CD4-positive, CD25-positive, alpha-beta regulatory T cell (primary cell): ENCODE results near the gene SETBP1. TPM values are rescaled to one million over a fixed set of nuclear protein-coding genes. Genes with fewer than 3 reads are reported as not detected.

Source experiments
- ATAC-seq, 2 donors: fragments of 150-1000 bp; cut with Tn5 transposase; one replicate each; pipeline ENCODE4 v1.10.0; 2021; ENCODE audit warnings: low read depth in 2 of 2, moderate number of reproducible peaks in 2 of 2, moderate library complexity in 1 of 2
- DNase-seq, 3 donors: peaks; one replicate each; pipeline versions ENCODE4 v3.0.0 to v3.0.0-alpha.2; 2012 to 2022; ENCODE audit warnings: mixed read lengths in 1 of 3
- H3K27ac ChIP-seq: one replicate; pipeline ENCODE4 v1.7.0; 2013; ENCODE audit warnings: mild to moderate bottlenecking, low read length; ENCODE audit not compliant: insufficient read depth, poor library complexity, severe bottlenecking
- H3K27me3 ChIP-seq: one replicate; pipeline ENCODE4 v1.7.0; 2013; ENCODE audit warnings: low read length; ENCODE audit not compliant: control insufficient read depth, insufficient read depth
- H3K36me3 ChIP-seq: one replicate; pipeline ENCODE4 v1.7.0; 2013; ENCODE audit warnings: mild to moderate bottlenecking, low read length, moderate library complexity; ENCODE audit not compliant: control insufficient read depth, insufficient read depth
- H3K4me1 ChIP-seq: 2 replicates; pipeline ENCODE4 v1.7.0; 2013; ENCODE audit warnings: mild to moderate bottlenecking, low read length; ENCODE audit not compliant: insufficient read depth, control insufficient read depth, poor library complexity, severe bottlenecking
- H3K4me3 ChIP-seq: one replicate; pipeline ENCODE4 v1.7.0; 2013; ENCODE audit warnings: low read depth, mild to moderate bottlenecking, low read length, moderate library complexity
- H3K9me3 ChIP-seq, 2 experiments: 1 replicate in 1 of 2; 2 replicates in 1 of 2; pipeline ENCODE4 v1.7.0; 2013; ENCODE audit warnings: low read length in 2 of 2, mild to moderate bottlenecking in 1 of 2, moderate library complexity in 1 of 2; ENCODE audit not compliant: control insufficient read depth in 2 of 2
- H3K27ac Mint-ChIP-seq, 3 donors: one replicate each; pipeline ENCODE4 v1.8.0; 2020 to 2022; ENCODE audit warnings: mild to moderate bottlenecking in 3 of 3, mixed read lengths in 3 of 3, moderate library complexity in 2 of 3
- H3K27me3 Mint-ChIP-seq: one replicate; pipeline ENCODE4 v1.8.0; 2022; ENCODE audit warnings: mild to moderate bottlenecking, mixed read lengths
- H3K36me3 Mint-ChIP-seq: one replicate; pipeline ENCODE4 v1.8.0; 2020; ENCODE audit warnings: mixed read lengths
- H3K4me1 Mint-ChIP-seq, 4 donors: one replicate each; pipeline ENCODE4 v1.8.0; 2020 to 2022; ENCODE audit warnings: mixed read lengths in 4 of 4, mild to moderate bottlenecking in 1 of 4
- H3K4me3 Mint-ChIP-seq, 4 donors: one replicate each; pipeline ENCODE4 v1.8.0; 2020 to 2022; ENCODE audit warnings: mild to moderate bottlenecking in 4 of 4, mixed read lengths in 4 of 4, moderate library complexity in 3 of 4
- H3K9me3 Mint-ChIP-seq, 7 donors: one replicate each; pipeline ENCODE4 v1.8.0; 2020 to 2022; ENCODE audit warnings: mixed read lengths in 7 of 7, mild to moderate bottlenecking in 3 of 7, moderate library complexity in 2 of 7
- polyA plus RNA-seq, 4 donors: library from polyadenylated mRNA; unstranded; fragments of 300-500 nt; fragmentation: Illumina TruSeq; gene quantifications; one replicate each; pipeline ENCODE4 v1.2.3, GENCODE V29; 2021
- total RNA-seq: library from RNA; stranded (reverse); gene quantifications from one replicate; pipeline ENCODE4 v1.2.3, GENCODE V29; 2022

The SETBP1 gene
- total and polyA plus RNA-seq, 5 donors from 2014 or later = 0.32 to 1.6 (median 0.38) TPM; not detected in 2

DNA sequence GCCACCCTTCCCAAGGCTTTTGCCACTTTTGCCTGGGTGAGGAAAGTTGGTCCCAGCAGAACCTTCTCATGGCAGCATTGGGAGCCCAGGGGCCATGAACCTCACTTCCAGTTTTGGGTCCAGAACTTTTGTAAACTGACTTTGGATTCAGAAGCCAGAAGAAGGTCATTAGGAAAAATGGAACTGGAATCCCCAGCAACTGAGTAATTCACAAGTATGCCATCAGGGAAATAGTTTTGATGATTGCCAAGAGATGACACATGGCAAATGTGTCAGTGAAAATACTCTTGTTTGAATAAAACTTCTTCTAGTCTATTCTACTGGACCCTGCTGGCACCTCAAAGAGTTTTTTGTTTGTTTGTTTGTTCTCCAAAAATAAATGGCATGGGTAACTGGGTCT is 203.7 kb downstream of the SETBP1 start:
- Histone ChIP-seq H3K4me1 (no peaks in the 10 kb centered on the region), H3K27me3 (no peaks in the 10 kb centered on the region), H3K27ac (no peak overlapping the region), H3K9me3 (no peaks in the 10 kb centered on the region), H3K4me3 (no peak overlapping the region), H3K36me3 (no peaks in the 10 kb centered on the region)
- no peak for DNase-seq
- Mint-ChIP-seq H3K27ac (no peak overlapping the region), H3K4me1 (peaks cover 0 to 6% (median 1%) of the 10 kb centered on the region in 4 donors), H3K4me3 (no peak overlapping the region), H3K27me3 (no peaks in the 10 kb centered on the region), H3K36me3 (no peaks in the 10 kb centered on the region), H3K9me3 (peaks cover 0 to 1% (median 0%) of the 10 kb centered on the region in 7 donors)
- no peak for ATAC-seq

GRCh38 chr18:44885507-44885906 is 204.8 kb downstream of the SETBP1 start:
- ATAC-seq = no peak
- no peaks in the 10 kb centered on the region for H3K36me3 Mint-ChIP-seq

DNA sequence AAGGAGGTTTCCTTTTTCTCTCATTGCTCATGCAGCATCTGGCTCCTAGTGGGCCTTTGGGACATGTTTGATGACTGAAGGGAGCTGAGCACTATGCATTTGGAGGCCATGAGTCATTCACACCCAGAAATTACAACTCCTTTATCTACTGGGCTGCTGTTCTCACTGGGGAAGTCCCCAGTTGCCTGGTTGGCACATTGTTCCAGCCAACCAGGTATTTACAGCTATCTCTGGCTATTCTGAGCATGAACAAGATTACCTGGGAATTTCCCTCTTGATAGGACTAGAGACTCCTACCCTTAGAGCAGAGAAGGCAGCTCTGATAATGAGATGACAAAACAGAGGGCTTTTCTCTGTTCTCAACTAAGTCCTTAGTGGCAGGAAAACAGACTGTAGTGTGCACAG is 206.5 kb downstream of the SETBP1 start:
- peak overlapping the region in 1 of 3 donors; percentile 31 for H3K27ac Mint-ChIP-seq
- Histone ChIP-seq H3K27me3 (no peaks in the 10 kb centered on the region), H3K27ac (no peak overlapping the region), H3K4me3 (no peak overlapping the region), H3K9me3 (no peaks in the 10 kb centered on the region), H3K36me3 (no peaks in the 10 kb centered on the region), H3K4me1 (no peaks in the 10 kb centered on the region)
- ATAC-seq (peak; percentile 70), DNase-seq (peak in 1 of 3 donors; percentile 1)
- H3K4me3 Mint-ChIP-seq = no peak overlapping the region
- no peaks in the 10 kb centered on the region for H3K27me3 Mint-ChIP-seq
- H3K4me1 Mint-ChIP-seq = peaks cover 0 to 6% (median 1%) of the 10 kb centered on the region in 4 donors
- H3K36me3 Mint-ChIP-seq = no peaks in the 10 kb centered on the region
- H3K9me3 Mint-ChIP-seq = peaks cover 0 to 3% (median 0%) of the 10 kb centered on the region in 7 donors

More at GRCh38 chr18:44885507-44885906, 204.8 kb downstream of the SETBP1 start:
- Histone ChIP-seq H3K9me3 (no peaks in the 10 kb centered on the region), H3K4me3 (no peak overlapping the region), H3K36me3 (no peaks in the 10 kb centered on the region), H3K27ac (no peak overlapping the region), H3K4me1 (no peaks in the 10 kb centered on the region), H3K27me3 (no peaks in the 10 kb centered on the region)
- DNase-seq = no peak
- H3K9me3 Mint-ChIP-seq = no peaks in the 10 kb centered on the region
- H3K4me1 Mint-ChIP-seq = peaks cover 0 to 6% (median 1%) of the 10 kb centered on the region in 4 donors
- no peak overlapping the region for H3K27ac Mint-ChIP-seq
- H3K4me3 Mint-ChIP-seq = no peak overlapping the region
- H3K27me3 Mint-ChIP-seq = no peaks in the 10 kb centered on the region

DNA sequence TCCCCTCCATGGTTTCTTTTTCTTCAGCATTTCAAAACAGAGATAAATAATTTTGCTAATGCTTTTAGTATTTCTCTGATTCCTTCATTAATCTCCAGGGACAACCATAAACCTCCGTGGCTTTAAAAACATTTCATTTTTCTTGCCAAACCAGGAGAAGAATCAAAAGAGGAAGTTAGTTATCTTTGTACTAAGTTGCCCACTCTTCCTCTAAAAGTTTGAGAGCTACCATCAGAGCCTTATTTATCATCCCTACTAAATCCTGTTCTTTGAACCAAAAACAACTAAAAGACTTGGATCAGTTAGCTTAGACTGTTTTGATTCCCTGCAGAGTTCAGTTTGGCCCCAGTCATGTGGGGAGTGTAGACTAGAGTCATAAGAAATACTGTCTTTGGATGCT is 208.4 kb downstream of the SETBP1 start:
- ATAC-seq (no peak), DNase-seq (no peak)
- Mint-ChIP-seq H3K36me3 (no peaks in the 10 kb centered on the region), H3K4me3 (no peak overlapping the region), H3K4me1 (peaks cover 2 to 15% (median 7%) of the 10 kb centered on the region in 4 donors), H3K27ac (peak overlapping the region in 1 of 3 donors; percentile 57), H3K27me3 (no peaks in the 10 kb centered on the region), H3K9me3 (peaks cover 0 to 3% (median 0%) of the 10 kb centered on the region in 7 donors)
- H3K4me1 ChIP-seq = no peaks in the 10 kb centered on the region
- H3K36me3 ChIP-seq = no peaks in the 10 kb centered on the region
- H3K4me3 ChIP-seq = no peak overlapping the region
- H3K27ac ChIP-seq = no peak overlapping the region
- no peaks in the 10 kb centered on the region for H3K9me3 ChIP-seq
- no peaks in the 10 kb centered on the region for H3K27me3 ChIP-seq

GRCh38 chr18:44893045-44893706 is 212.5 kb downstream of the SETBP1 start:
- Mint-ChIP-seq H3K9me3 (peaks cover 0 to 3% (median 1%) of the 10 kb centered on the region in 7 donors), H3K27ac (no peak overlapping the region), H3K4me3 (no peak overlapping the region), H3K4me1 (peaks cover 3 to 22% (median 12%) of the 10 kb centered on the region in 4 donors), H3K27me3 (no peaks in the 10 kb centered on the region), H3K36me3 (no peaks in the 10 kb centered on the region)
- ATAC-seq (no peak), DNase-seq (no peak)
- H3K4me3 ChIP-seq = no peak overlapping the region
- no peaks in the 10 kb centered on the region for H3K36me3 ChIP-seq
- H3K27ac ChIP-seq = no peak overlapping the region
- no peaks in the 10 kb centered on the region for H3K9me3 ChIP-seq
- H3K4me1 ChIP-seq = peaks cover 4% of the 10 kb centered on the region
- no peaks in the 10 kb centered on the region for H3K27me3 ChIP-seq

DNA sequence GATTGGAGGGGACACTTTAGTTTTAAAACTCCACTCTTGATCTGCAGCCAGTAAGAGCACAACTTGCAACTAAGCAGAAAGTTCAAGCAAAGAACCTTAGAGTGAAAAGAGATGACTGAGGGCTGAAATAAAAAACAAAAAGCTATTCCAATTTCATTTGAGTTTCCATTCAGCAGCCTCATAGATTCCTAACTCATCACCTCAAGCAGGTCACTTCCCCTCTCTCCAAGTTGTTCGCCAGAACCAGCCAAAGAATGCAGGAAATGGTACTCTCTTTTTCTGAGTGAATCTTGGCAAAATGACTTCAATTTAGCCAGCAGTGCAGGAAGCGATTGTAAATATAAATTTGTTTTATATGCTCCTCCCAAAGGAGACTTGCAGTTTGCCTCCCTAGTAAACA is 213.3 kb downstream of the SETBP1 start:
- ATAC-seq (no peak), DNase-seq (no peak)
- no peaks in the 10 kb centered on the region for H3K9me3 ChIP-seq
- peaks cover 0 to 3% (median 1%) of the 10 kb centered on the region in 7 donors for H3K9me3 Mint-ChIP-seq
- no peaks in the 10 kb centered on the region for H3K27me3 ChIP-seq
- no peaks in the 10 kb centered on the region for H3K36me3 Mint-ChIP-seq
- H3K4me1 Mint-ChIP-seq = peaks cover 3 to 22% (median 12%) of the 10 kb centered on the region in 4 donors
- H3K27ac Mint-ChIP-seq = peak overlapping the region in 1 of 3 donors; percentile 9
- no peaks in the 10 kb centered on the region for H3K36me3 ChIP-seq
- no peak overlapping the region for H3K4me3 Mint-ChIP-seq
- H3K4me1 ChIP-seq = peaks cover 4% of the 10 kb centered on the region
- H3K27ac ChIP-seq = no peak overlapping the region
- H3K27me3 Mint-ChIP-seq = peaks cover 6% of the 10 kb centered on the region
- H3K4me3 ChIP-seq = no peak overlapping the region

DNA sequence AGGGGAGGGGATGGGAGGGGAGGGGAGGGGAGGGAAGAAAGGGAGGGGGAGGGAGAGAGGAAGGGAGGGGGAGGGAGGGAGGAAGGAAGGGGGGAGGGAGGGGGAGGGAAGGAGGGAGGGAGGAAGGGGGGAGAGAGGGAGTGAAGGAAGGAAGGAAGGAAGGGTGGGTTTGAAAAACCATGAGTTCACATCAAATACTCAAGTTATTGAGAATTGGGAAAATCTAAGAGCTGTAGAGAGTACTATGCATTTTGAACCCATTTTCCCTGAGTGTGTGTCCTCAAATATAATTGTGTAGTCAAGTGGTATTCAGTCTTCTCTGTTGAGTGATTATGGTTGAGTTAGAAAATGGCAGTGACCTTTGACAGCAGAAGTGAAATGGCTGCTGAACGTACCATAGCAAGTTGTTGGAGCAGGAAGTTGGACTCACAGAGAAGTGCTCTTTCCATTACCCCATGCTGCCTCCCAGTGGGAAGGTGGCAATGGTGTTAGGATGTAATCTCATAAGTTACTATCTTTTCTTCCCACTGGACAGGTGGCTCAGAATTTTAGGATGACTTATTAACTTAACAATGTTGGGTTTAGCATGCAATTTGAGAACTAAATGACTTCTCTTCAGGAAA is 214.6 kb downstream of the SETBP1 start:
- Histone ChIP-seq H3K27me3 (peaks cover 2% of the 10 kb centered on the region), H3K36me3 (no peaks in the 10 kb centered on the region), H3K4me3 (no peak overlapping the region), H3K4me1 (peaks cover 4% of the 10 kb centered on the region), H3K27ac (no peak overlapping the region), H3K9me3 (no peaks in the 10 kb centered on the region)
- Mint-ChIP-seq H3K27ac (no peak overlapping the region), H3K4me3 (no peak overlapping the region), H3K4me1 (peaks cover 3 to 22% (median 12%) of the 10 kb centered on the region in 4 donors), H3K9me3 (peaks cover 0 to 3% (median 1%) of the 10 kb centered on the region in 7 donors), H3K27me3 (peaks cover 9% of the 10 kb centered on the region), H3K36me3 (no peaks in the 10 kb centered on the region)
- peak in 1 of 3 donors; percentile 53 for DNase-seq
- ATAC-seq = no peak
